GM21737 (cell line): Measurements from ENCODE around the gene FOXC2.
A peak's percentile ranks its signal among the peaks of the same experiment; 100 is the strongest.
"Not testable (repeated sequence)": the region's sequence is repeated elsewhere in the genome, so short reads cannot be mapped to it uniquely, and the experiment has no call there.

Source experiments
- ATAC-seq: cut with Tn5 transposase; IDR thresholded peaks from one replicate; pipeline ENCODE4 v1.9.1; 2021; ENCODE audit warnings: mild to moderate bottlenecking, moderate library complexity; ENCODE audit not compliant: unreplicated experiment

Gene FOXC2

DNA sequence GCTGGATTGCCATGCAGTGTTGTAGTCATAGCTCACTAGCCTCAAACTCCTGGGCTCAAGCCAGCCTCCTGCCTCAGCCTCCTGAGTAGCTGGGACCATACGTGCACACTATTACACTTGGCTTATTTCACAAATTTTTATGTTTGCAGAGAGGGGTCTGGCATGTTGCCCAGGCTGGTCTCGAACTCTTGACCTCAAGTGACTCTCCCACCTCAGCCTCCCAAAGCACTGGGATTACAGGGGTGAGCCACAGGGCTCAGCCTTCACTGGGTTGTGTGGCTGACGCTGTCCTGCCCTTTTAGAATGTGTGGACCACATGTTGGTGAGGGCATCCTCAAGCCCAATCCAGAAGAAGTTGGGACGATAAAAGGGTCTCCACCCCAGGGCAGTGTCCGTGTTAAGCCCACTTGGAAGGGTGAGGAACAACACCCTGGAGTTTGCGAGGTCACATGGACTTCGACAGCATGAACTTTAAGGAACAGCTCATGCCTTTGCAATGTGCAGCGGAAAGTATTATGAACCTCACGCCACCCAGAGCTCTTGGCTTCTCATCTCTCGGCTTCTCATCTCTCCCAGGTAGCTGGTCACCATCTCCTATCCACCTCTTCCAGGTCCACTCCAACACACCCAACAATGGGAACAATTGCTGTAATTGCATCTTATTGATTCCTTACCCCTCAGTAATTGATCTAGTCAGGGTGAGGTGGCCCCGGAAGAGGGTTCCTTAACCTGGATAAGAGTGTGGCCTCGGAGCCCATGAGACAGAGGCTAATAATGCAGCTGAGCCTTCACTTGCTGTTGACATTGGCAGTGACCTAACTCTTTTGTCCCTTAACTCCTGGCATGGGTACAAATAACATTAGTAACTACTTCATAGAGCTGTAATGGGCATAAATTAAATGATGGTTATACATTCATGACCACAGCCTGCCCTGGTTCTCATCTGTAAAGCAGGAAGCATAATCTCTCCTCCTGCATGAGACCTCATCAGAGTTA is 18.4 kb downstream of the FOXC2 start:
- no peak for ATAC-seq

DNA sequence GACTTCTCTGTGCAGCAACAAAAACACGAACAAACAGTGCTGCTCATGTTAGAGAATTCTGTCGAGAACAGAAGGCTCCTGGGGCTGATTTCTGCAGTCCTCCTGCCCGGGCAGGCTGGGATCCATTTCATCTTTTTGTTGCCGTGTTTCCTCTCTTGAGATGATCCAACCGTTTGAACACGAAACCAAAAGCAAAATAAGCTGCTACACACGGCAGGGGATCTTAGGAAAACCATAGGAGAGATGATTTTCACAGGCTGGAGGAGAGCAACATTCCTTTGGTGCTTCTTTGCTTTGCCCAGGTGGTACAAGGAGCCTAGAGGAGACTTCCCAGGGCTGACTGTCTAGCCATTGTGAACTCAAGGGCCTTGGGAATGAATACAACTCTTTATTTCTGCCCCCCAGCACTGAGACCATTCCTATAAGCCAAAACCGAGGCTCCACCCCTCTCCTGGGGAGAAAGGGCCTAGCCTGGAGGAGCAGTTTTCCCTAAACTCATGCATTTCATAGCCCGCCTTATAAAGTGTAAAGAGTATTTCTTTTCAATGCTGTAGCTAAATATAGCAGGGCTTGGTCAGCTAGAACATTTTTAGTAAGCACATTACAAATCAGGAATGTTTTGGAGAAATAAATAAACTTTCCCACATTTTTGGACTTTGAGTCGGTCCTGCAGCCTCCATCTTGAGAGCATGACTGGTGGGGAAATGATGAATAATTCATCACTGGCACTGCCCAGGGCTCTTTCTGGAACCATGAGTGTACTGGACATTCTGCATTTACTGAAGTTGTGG is 19.4 kb downstream of the FOXC2 start:
- ATAC-seq = no peak

DNA sequence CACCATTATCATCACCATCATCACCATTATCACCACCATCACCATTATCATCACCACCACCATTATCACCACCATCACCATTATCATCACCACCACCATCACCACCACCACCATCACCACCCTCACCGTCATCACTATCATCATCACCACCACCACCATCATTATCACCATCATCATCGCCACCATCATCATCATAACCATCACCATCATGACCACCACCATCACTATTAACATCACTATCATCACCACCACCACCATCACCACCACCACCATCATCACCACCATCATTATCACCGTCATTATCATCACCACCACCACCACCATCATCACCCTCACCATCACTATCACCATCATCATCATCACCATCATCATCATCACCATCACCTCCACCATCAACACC is 20.9 kb downstream of the FOXC2 start:
- no peak for ATAC-seq

DNA sequence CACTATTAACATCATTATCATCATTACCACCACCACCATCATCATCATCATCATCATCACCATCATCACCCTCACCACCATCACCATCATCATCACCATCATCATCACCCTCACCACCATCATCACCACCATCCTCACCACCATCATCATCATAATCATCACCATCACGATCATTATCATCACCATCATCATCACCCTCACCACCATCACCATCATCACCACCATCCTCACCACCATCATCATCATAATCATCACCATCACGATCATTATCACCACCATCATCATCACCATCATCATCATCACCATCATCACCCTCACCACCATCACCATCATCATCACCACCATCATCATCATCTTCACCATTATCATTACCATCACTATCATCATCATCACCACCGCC is 21.3 kb downstream of the FOXC2 start:
- ATAC-seq = not testable (repeated sequence)

DNA sequence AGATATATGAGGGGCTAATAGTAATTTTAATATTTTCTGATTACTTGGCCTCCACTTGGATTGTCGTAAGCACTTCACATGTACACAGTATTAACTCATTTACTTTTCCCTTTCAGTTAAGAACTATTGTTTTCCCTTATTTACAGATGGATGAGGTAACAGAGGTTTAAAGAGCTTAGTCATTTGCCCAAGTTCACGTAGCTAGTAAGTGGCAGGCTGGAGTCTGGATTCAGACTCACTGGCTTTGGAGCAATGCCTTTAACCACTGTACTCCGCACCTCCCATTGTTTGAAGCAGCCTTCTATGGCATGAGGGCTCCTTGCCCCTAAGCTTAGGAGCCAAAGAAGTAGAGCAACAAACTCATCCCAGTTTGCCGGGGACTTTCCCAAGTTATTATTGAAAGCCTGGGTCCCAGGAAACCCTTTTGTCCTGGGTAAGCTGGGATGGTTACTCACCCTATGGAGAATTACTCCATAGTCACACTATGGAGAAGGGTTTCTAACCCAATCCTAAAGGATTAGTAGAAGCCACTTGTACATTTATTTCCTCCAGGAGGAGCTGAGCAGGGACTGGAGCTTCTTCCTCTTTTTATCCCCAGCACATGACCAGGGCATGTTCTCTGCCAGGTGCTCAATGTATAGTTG is 24.0 kb downstream of the FOXC2 start:
- ATAC-seq = no peak

DNA sequence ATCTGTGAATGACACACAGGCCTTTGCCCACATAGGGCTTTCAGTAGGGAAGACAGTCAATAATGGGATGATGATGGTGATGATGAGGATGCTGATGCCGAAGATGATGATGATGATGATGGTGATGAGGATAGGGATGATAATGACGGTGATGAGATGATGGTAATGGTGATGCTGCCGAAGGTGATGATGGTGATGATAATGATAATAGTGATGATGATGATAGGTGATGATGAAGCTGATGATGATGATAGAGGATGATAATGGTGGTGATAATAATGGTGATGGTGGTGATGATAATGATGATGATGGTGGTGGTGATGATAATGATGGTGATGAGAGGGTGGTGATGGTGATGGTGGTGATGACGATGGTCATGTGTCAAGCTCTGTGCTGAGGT is 24.6 kb downstream of the FOXC2 start:
- no peak for ATAC-seq

DNA sequence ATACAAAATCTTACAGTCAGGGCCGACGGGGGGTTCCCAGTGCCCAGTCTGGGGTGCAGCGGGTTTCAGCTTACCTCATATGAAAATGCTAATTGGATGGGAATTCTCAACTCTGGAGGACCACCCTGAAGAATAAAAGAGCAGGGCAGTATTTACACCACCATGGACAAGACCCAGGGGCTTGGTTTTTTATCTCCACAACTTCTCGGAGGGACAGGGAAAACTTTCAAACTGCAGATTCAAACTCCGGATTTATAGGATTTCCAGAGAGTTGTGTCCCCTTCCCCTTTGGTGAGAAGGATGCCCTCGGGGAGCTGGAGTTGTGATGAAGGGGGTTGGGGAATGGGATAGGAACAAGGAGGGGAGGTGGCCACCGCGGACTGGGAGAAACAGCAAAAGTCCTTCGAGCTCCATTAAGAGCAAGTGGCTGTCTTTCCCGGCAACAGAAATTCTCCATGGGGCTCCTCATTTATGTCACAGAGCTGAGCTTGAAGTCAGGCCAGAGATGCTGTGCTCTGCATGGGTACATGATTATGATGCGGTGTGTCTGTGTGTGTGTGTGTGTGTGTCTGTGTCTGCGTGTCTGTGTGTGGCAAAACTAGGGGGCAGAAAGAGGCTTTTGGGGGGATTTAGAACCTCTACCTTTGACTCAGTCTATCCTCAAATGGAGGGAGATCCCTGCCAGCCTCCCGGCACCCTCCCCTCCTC is 27.4 kb downstream of the FOXC2 start:
- ATAC-seq = no peak

DNA sequence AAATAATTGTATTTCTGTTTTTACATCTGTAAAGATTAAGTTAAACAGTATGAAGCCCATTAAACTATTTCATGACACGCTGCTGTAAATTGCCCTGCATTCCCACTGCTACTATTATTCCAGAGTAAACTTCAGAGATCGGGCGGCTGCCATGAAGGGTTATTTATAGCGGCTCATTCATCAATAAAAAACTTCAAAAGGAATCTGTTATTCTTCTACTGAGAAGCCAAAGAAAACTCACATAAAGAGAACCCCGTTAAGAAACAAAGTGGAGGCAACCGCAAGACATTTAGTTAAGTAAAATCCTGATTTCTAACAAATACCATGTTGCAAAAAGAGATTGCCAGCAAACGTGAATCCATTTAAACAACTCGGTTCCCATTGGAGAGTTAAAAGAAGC is 28.1 kb downstream of the FOXC2 start:
- ATAC-seq = no peak

DNA sequence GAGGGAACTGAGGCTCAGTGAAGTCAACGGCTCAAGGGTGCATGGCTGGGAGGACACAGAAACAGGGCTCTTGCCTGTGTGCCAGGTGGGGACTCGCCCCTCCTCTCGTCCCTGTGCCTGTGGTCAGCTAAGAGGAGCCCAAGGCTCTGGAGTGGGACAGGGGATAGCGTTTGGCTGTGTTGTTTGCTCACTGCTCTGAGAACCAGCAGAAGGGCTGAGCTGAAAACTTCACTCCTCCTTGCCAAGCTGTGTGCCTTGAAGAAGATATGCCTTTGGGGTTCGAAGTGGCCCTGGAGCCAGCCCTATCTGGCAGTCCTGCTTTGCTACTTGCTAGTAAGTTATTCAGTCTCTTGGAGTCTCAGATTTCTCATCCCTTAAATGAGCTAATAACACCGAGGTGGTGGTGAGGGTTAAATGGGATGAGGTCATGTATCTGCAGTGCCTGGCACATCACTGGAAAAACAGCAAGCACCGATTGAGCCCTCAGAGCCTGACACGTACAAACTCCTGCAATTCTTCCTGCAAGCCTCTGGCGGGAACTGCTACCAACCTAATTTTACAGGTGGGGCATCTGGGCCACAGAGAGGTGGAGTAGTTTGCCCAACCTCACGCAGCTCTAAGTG is 29.5 kb downstream of the FOXC2 start:
- no peak for ATAC-seq

DNA sequence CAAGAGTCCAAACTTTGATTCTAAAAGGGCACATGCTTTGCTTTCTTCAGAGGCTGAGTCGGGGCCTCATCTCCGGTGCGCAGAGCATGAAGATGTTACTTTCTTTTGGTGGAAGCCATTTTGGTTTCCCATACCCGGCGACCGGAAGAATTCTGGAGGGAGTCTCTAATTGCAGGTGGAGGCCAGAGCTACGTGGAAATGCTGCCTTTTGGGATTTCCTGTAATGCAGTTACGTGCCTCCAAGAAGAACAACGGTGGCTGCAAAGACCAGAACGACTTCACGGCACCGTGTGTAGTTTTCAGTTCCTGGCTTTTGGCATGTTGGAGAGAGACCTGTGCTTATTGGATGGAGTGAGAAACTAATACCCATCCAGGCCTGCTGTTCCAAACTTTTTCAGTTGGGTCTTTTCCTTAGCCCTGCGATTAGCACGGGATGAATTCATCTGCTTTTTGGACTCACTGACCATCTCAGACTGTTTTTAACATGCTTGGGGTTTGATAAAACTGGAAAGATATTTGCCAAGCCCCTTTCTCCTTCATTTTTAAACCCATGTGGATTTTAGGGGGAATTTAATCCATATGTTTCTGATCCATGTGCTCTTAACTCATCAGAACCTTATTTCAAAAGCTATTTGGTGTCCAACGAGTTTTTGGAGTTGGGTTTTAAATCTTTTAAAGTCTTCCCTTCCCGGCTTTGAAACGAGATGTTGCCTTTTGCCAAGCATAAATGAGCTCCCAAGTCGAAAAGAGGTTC is 30.7 kb downstream of the FOXC2 start:
- no peak for ATAC-seq

DNA sequence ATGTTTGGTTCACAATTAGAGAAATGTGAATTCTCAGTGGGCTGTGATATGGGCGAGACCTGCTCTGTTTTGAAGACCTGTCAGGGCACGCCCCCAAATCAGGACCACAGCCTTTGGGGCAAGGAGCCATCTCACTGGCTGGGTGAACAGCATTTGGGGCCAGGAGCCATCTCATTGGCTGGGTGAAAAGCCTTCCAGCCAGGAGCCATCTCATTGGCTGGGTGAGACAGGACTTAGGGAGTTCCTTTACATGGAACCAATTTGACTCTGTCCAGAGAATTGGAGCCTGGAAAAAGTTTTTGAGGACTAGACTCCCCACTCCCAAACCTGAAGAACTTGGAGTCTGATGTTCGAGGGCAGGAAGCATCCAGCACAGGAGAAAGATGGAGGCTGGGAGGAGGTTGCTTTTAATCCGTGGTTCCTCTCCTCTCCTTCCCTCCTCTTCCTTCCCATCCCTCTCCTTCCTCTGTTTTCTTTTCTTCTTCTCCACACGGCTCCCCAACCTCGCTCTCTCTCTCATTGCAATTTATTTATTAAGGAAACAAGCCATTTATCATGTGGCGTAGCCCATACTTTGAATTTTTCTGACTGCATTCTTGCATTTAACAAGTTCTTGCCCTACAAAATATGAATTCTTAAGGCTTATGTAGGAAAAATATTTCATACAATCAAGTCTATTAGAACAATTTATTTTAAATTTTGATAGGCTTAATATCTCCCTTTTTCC is 31.4 kb downstream of the FOXC2 start:
- ATAC-seq = no peak

DNA sequence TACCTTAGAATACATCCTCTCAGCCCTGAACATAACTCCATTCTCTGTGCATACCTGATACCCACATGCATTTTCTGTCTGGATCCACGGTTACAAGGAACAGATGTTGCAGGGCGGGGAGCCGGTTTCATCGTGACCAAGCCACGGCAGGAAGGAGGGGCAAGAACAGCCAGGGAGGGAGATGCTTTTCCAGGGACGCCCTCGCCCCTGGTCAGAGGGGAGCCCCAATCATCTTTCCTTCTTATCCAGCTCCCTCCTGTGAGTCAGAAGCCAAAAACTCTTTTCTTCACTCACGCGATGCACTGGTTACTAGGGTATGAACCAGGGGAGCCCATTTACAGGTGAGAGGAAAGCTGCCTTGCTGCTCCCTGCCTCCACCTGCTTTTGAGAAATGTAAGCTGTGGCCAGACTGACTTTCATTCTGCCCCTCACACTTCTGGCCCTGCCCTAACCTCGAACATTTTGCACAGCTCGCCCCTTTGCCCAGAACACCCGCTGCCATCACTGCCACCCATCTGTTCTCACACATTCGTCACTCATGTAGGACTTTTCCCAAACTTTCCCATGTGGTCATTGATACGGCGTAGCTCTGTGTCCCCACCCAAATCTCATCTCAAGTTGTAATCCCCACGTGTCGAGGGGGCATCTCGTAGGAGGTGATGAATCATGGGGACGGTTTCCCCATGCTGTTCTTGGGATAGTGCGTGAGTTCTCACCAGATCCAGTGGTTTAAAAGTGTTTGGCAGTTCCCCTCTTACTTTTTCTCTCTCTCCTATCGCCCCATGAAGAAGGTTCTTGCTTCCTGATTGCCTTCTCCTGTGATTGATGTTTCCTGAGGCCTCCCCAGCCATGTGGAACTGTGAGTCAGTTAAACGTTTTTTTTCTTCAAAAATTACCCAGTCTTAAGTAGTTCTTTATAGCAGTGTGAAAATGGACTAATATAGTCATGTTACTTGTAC is 32.3 kb downstream of the FOXC2 start:
- ATAC-seq = no peak

DNA sequence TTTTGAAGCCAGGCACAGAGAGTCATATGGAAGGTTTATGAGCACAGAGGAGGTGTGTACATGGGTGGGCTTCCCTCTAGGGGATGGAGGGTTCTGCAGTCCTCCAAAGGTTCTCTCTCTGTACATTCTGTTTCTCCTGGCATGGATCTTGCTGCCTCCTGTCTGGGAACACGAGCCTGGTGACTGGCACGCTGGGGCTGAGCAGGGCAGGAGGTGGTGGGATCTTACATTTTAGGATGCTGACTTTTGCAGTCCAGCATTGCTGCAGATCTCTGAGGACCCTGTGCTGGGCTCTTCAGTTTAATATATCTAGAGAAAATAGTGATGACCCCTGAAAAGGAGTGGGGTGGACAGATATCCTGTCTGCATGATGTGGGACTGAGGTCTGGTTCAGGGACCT is 34.7 kb downstream of the FOXC2 start:
- ATAC-seq = no peak

DNA sequence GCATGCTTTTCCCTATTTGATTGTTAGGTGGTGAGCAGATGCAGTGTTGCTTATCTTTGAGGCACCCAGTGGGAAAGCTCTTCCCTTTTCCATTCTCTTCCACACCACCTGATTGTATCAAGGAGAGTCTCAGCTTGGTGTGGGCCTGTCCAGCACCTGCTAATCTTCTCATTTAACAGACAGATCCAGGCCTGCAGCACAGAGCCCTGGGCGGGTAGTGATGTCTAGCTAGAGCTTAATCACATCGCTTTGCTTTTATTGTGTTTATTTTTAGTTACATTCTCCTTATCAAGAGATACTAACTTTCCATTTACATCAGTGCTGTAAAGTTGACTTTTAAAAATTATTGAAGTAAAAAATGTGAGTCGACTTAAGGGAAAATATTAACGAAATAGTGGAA is 35.9 kb downstream of the FOXC2 start:
- ATAC-seq = no peak

DNA sequence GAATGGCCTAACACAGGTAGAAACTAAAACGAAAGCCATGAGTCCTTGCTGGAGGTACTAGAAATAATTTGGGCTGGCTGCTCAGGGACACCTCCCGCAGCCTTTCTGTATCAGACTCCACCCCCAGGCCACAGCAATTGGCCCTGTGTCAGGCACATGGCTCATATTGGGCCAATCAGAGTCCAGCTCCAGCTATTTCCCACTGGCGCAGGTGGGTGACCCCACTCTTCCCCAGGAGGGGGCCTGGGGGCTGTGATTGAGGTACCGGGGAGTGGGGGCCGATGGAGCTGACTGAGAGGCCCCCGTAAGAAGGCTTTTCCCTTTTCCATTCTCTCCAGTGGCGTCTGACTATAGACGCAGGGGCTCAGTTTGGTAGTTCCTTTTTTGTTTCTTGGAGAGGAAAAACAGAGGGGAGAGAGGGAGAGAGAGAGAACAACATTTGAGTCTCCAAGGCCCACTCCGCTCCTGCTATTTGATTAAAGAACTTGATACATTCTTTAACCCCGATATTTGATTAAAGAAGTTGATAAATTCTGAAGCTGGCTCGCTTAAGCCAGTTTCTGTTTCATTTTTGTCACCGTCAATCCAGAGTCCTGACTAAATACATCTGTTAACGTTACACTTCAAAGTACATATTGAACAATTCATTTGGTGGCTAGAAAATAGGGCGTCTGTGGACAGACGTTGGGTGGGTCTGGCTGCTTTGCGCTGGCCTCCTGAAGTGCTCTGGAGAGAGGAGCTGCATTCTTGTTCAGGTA is 38.0 kb downstream of the FOXC2 start:
- ATAC-seq = peak; percentile 59

DNA sequence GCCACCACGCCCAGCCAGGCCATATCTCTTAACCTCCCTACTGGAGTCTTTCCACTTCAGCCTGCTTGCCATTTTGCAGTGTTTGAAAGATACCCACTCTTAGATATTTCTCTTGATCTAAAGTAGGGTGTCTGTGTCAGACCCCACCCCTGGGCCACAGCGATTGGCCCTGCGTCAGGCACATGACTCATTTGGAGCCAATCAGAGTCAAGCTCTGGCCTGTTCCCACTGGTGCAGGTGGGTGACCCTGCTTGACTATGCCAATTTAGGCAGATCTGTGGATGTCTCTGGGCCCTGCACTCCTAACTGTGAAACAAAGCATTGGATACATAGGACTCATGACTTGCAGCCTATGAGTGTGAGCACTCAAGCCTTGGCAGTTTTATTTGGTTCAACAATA is 39.3 kb downstream of the FOXC2 start:
- no peak for ATAC-seq

DNA sequence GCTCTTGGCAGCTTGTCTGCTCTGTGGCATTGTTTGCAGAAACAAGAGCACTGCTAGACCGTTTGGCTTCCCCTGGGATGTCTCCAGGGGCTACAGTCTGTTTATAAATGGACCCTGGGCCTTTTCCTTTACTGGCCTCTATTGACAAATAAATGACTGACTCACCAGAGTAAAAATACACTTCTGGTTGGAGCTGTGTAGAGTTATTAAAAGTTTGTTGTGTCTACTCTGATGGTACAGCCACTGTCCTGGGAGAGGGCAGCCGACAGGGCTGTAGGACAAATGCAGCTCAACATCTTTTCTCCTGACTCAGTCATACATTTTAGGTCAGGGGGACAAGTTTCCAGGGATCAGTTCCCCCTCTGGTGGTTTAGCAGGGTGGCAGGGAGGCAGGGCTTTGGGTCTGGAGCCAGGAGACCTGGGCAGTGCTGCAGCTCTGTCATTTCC is 41.7 kb downstream of the FOXC2 start:
- ATAC-seq = no peak
